H9 (cell line): ENCODE measurements around the gene C16orf90. TPM values are rescaled to one million over a fixed set of nuclear protein-coding genes. Genes with fewer than 3 reads are reported as not detected.

ENCODE experiments used
- DNase-seq: peaks from one replicate; pipeline ENCODE4 v3.0.0-alpha.2; 2017
- H2AFZ ChIP-seq: one replicate; pipeline ENCODE4 v1.6.1; 2013; ENCODE audit warnings: mild to moderate bottlenecking, low read length, control low read depth, moderate library complexity
- H2AK5ac ChIP-seq: 2 replicates; pipeline ENCODE4 v1.6.1; 2013; ENCODE audit warnings: low read length, control low read depth, mixed read lengths; ENCODE audit not compliant: insufficient read length
- H2BK120ac ChIP-seq: one replicate; pipeline ENCODE4 v1.6.1; 2013; ENCODE audit warnings: low read depth, mild to moderate bottlenecking, low read length, control low read depth, inconsistent platforms; ENCODE audit not compliant: poor library complexity, severe bottlenecking
- H2BK12ac ChIP-seq: 2 replicates; pipeline ENCODE4 v1.6.1; 2013; ENCODE audit warnings: low read length, control low read depth, mixed read lengths, low read depth; ENCODE audit not compliant: insufficient read length
- H2BK15ac ChIP-seq: 2 replicates; pipeline ENCODE4 v1.6.1; 2013; ENCODE audit warnings: low read depth, low read length, control low read depth
- H2BK20ac ChIP-seq: one replicate; pipeline ENCODE4 v1.6.1; 2013; ENCODE audit warnings: low read depth, mild to moderate bottlenecking, low read length, control low read depth, inconsistent platforms; ENCODE audit not compliant: poor library complexity, severe bottlenecking
- H2BK5ac ChIP-seq: 2 replicates; pipeline ENCODE4 v1.6.1; 2013; ENCODE audit warnings: low read length, control low read depth, mixed read lengths; ENCODE audit not compliant: insufficient read length
- H3K14ac ChIP-seq: 2 replicates; pipeline ENCODE4 v1.6.1; 2013; ENCODE audit warnings: low read length, control low read depth; ENCODE audit not compliant: insufficient read depth
- H3K18ac ChIP-seq: 2 replicates; pipeline ENCODE4 v1.6.1; 2013; ENCODE audit warnings: low read depth, mild to moderate bottlenecking, mixed read lengths, low read length, control low read depth; ENCODE audit not compliant: insufficient read length
- H3K23ac ChIP-seq: 2 replicates; pipeline ENCODE4 v1.6.1; 2013; ENCODE audit warnings: low read length, control low read depth, mixed read lengths, low read depth; ENCODE audit not compliant: insufficient read length
- H3K23me2 ChIP-seq: 2 replicates; pipeline ENCODE4 v1.6.1; 2013; ENCODE audit warnings: low read depth, mild to moderate bottlenecking, mixed read lengths, low read length, control low read depth; ENCODE audit not compliant: insufficient read length, poor library complexity, severe bottlenecking
- H3K27ac ChIP-seq: 2 replicates; pipeline ENCODE4 v1.5.1; 2013; ENCODE audit warnings: low read length, control low read depth, mixed read lengths, low read depth; ENCODE audit not compliant: insufficient read length
- H3K27me3 ChIP-seq: 2 replicates; pipeline ENCODE4 v1.6.1; 2013; ENCODE audit warnings: low read length, control low read depth, inconsistent platforms; ENCODE audit not compliant: insufficient read depth
- H3K4ac ChIP-seq: 2 replicates; pipeline ENCODE4 v1.6.1; 2013; ENCODE audit warnings: low read depth, mild to moderate bottlenecking, control low read depth, inconsistent platforms, low read length, moderate library complexity
- H3K4me1 ChIP-seq: 2 replicates; pipeline ENCODE4 v1.6.1; 2013; ENCODE audit warnings: low read length, control low read depth, inconsistent platforms; ENCODE audit not compliant: insufficient read depth
- H3K4me2 ChIP-seq: 2 replicates; pipeline ENCODE4 v1.6.1; 2013; ENCODE audit warnings: low read length, control low read depth, mixed read lengths; ENCODE audit not compliant: insufficient read length, insufficient read depth
- H3K56ac ChIP-seq: 2 replicates; pipeline ENCODE4 v1.6.1; 2013; ENCODE audit warnings: low read depth, mild to moderate bottlenecking, mixed read lengths, low read length, control low read depth; ENCODE audit not compliant: insufficient read length
- H3K79me1 ChIP-seq: 2 replicates; pipeline ENCODE4 v1.6.1; 2013; ENCODE audit warnings: low read depth, mild to moderate bottlenecking, moderate library complexity, low read length, control low read depth, inconsistent platforms; ENCODE audit not compliant: insufficient read depth, poor library complexity, severe bottlenecking
- H3K79me2 ChIP-seq: 2 replicates; pipeline ENCODE4 v1.6.1; 2013; ENCODE audit warnings: low read length, control low read depth, inconsistent platforms; ENCODE audit not compliant: insufficient read depth
- H3K9ac ChIP-seq: 2 replicates; pipeline ENCODE4 v1.6.1; 2013; ENCODE audit warnings: low read length, control low read depth, mixed read lengths; ENCODE audit not compliant: insufficient read length; ENCODE audit errors: extremely low read depth
- H3K9me3 ChIP-seq: one replicate; pipeline ENCODE4 v1.6.1; 2013; ENCODE audit warnings: low read depth, low read length, inconsistent platforms; ENCODE audit not compliant: control insufficient read depth
- H3T11ph ChIP-seq: one replicate; pipeline ENCODE4 v1.6.1; 2013; ENCODE audit warnings: mild to moderate bottlenecking, low read length, control low read depth, inconsistent platforms
- H4K20me1 ChIP-seq: one replicate; pipeline ENCODE4 v1.6.1; 2013; ENCODE audit not compliant: control insufficient read depth, insufficient read length, insufficient read depth
- H4K5ac ChIP-seq: 2 replicates; pipeline ENCODE4 v1.6.1; 2013; ENCODE audit warnings: low read depth, mild to moderate bottlenecking, mixed read lengths, low read length, control low read depth; ENCODE audit not compliant: insufficient read length
- H4K8ac ChIP-seq: replicated peaks from 2 replicates; pipeline ENCODE4 v1.6.1; 2013; ENCODE audit warnings: low read length, control low read depth, mixed read lengths, low read depth; ENCODE audit not compliant: insufficient read length
- H4K91ac ChIP-seq: 2 replicates; pipeline ENCODE4 v1.6.1; 2013; ENCODE audit warnings: low read depth, mild to moderate bottlenecking, moderate library complexity, mixed read lengths, low read length, control low read depth; ENCODE audit not compliant: insufficient read length
- H3K27ac Mint-ChIP-seq, 3 experiments: 2 replicates in 2 of 3; 3 replicates in 1 of 3; pipeline ENCODE4 v1.8.0; 2020 to 2021; ENCODE audit warnings: mixed read lengths in 3 of 3, mild to moderate bottlenecking in 1 of 3, moderate library complexity in 1 of 3
- H3K27me3 Mint-ChIP-seq: 2 replicates; pipeline ENCODE4 v1.8.0; 2021; ENCODE audit warnings: low read depth, mild to moderate bottlenecking, moderate library complexity, mixed read lengths
- H3K36me3 Mint-ChIP-seq, 3 experiments: 2 replicates in 2 of 3; 3 replicates in 1 of 3; pipeline ENCODE4 v1.8.0; 2020 to 2021; ENCODE audit warnings: low read depth in 3 of 3, mixed read lengths in 3 of 3; ENCODE audit not compliant: insufficient read depth in 1 of 3
- H3K4me1 Mint-ChIP-seq, 2 experiments: 2 replicates each; pipeline ENCODE4 v1.8.0; 2020; ENCODE audit warnings: mixed read lengths in 2 of 2
- H3K4me3 Mint-ChIP-seq, 2 experiments: 2 replicates in 1 of 2; 3 replicates in 1 of 2; pipeline ENCODE4 v1.8.0; 2020 to 2021; ENCODE audit warnings: mild to moderate bottlenecking in 2 of 2, mixed read lengths in 2 of 2, moderate library complexity in 1 of 2
- H3K9me3 Mint-ChIP-seq, 2 experiments: 2 replicates in 1 of 2; 3 replicates in 1 of 2; pipeline ENCODE4 v1.8.0; 2020; ENCODE audit warnings: mild to moderate bottlenecking in 2 of 2, mixed read lengths in 2 of 2, moderate library complexity in 1 of 2
- WGBS: extraction: QIAGEN DNeasy Blood & Tissue Kit; methylation state at CpG from one replicate; pipeline ENCODE4 v1.1.7; 2013; ENCODE audit warnings: missing lambda C conversion rate, low lambda C conversion rate, mixed read lengths; ENCODE audit not compliant: insufficient read length; ENCODE audit errors: extremely low coverage; 5-methylcytosine and 5-hydroxymethylcytosine counted together
- total RNA-seq: library from RNA; stranded (reverse); gene quantifications from 2 replicates; pipeline ENCODE4 v1.2.1, GENCODE V29; 2021
- TF ChIP-seq, protein P1 (sequence below): fragments of 200-600 bp; sonication (generic); conservative IDR thresholded peaks from 3 replicates; pipeline ENCODE4 v1.8.0; 2021; ENCODE audit warnings: antibody characterized with exemption, mild to moderate bottlenecking

Gene C16orf90
- total RNA-seq, 1 experiment from 2014 or later, result not detected

DNA sequence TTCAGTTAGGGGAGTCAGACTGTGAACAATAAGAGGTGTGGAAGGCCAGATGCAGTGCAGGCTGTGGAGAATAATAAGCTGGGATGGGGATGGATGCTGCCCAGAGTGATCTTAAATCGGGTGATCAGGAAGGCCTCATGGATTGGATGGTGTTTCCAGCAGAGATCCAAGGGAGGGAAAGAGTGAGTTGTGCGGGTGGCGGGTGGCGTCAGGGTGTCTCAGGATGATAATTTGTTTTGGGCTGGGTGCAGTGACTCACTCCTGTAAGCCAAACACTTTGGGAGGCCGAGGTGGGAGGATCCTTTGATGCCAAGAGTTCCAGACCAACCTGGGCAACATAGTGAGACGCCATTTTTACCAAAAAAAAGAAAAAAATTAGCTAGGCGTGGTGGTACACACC lies 13.4 kb upstream of the C16orf90 start:
- Histone ChIP-seq H3T11ph (no peak overlapping the region), H3K79me1 (no peaks in the 10 kb centered on the region), H4K5ac (no peak overlapping the region), H2BK20ac (no peak overlapping the region), H3K4ac (no peak overlapping the region), H4K20me1 (no peaks in the 10 kb centered on the region), H4K91ac (no peak overlapping the region), H2AFZ (no peak overlapping the region), H2BK15ac (no peak overlapping the region), H3K27ac (no peak overlapping the region), H3K14ac (no peak overlapping the region), H3K23me2 (no peaks in the 10 kb centered on the region), H2BK120ac (no peak overlapping the region), H2BK12ac (no peak overlapping the region), H2AK5ac (no peak overlapping the region), H3K9me3 (no peaks in the 10 kb centered on the region), H2BK5ac (no peak overlapping the region), H3K56ac (no peak overlapping the region), H3K79me2 (no peaks in the 10 kb centered on the region), H3K4me2 (no peak overlapping the region), H3K23ac (no peak overlapping the region), H3K27me3 (no peaks in the 10 kb centered on the region), H3K4me1 (no peaks in the 10 kb centered on the region), H3K9ac (no peak overlapping the region), H4K8ac (no peak overlapping the region), H3K18ac (no peak overlapping the region)
- Mint-ChIP-seq H3K4me3 (no peak overlapping the region), H3K27ac (peak overlapping the region in 1 of 3 experiments; percentile 44; a peak in 2 of 7 replicates), H3K9me3 (no peaks in the 10 kb centered on the region), H3K4me1 (peaks cover 0 to 5% of the 10 kb centered on the region in 2 experiments; a peak in 2 of 4 replicates), H3K27me3 (no peaks in the 10 kb centered on the region), H3K36me3 (peaks cover 22 to 63% (median 32%) of the 10 kb centered on the region in 3 experiments; a peak in 6 of 7 replicates)
- DNase-seq, result peak; percentile 6
- TF ChIP-seq, protein P1, sequence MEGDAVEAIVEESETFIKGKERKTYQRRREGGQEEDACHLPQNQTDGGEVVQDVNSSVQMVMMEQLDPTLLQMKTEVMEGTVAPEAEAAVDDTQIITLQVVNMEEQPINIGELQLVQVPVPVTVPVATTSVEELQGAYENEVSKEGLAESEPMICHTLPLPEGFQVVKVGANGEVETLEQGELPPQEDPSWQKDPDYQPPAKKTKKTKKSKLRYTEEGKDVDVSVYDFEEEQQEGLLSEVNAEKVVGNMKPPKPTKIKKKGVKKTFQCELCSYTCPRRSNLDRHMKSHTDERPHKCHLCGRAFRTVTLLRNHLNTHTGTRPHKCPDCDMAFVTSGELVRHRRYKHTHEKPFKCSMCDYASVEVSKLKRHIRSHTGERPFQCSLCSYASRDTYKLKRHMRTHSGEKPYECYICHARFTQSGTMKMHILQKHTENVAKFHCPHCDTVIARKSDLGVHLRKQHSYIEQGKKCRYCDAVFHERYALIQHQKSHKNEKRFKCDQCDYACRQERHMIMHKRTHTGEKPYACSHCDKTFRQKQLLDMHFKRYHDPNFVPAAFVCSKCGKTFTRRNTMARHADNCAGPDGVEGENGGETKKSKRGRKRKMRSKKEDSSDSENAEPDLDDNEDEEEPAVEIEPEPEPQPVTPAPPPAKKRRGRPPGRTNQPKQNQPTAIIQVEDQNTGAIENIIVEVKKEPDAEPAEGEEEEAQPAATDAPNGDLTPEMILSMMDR, result no peak
- WGBS, result no CpG with 5 or more reads among the region's 7 CpGs
